GM18867 (cell line): ENCODE results near the gene KIAA1191.

Source experiments
- ATAC-seq: cut with Tn5 transposase; IDR thresholded peaks from one replicate; pipeline ENCODE4 v1.9.1; 2021; ENCODE audit warnings: mild to moderate bottlenecking, moderate library complexity; ENCODE audit not compliant: unreplicated experiment

The KIAA1191 gene

DNA sequence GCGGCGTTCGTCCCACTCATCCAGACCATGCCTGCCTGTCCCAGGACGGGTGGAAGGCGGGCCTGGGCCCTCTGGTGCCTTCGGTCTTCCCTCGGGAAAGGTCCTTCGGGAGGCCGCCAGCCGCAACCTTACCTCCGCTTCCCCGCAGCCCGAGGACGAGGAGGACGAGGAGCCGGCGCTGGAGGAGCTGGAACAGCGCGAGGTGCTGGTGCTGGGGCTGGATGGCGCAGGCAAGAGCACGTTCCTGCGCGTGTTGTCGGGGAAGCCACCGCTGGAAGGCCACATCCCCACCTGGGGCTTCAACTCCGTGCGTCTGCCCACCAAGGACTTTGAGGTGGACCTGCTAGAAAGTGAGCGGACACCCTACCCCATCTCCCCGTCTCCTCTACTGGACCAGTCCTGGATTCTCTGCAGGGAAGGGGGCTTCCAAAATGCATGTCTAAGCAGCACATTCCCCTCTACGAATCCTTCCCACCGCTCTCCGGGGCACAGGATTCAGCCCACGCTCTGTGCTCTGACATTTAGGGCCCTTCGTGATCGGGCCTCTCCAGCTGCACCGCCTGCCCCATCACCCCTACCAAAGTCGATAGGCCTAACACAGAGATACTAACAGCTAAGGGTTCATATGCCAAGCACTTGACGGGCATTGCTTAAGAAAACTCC, 4.8 kb upstream of the KIAA1191 start:
- ATAC-seq, result no peak

DNA sequence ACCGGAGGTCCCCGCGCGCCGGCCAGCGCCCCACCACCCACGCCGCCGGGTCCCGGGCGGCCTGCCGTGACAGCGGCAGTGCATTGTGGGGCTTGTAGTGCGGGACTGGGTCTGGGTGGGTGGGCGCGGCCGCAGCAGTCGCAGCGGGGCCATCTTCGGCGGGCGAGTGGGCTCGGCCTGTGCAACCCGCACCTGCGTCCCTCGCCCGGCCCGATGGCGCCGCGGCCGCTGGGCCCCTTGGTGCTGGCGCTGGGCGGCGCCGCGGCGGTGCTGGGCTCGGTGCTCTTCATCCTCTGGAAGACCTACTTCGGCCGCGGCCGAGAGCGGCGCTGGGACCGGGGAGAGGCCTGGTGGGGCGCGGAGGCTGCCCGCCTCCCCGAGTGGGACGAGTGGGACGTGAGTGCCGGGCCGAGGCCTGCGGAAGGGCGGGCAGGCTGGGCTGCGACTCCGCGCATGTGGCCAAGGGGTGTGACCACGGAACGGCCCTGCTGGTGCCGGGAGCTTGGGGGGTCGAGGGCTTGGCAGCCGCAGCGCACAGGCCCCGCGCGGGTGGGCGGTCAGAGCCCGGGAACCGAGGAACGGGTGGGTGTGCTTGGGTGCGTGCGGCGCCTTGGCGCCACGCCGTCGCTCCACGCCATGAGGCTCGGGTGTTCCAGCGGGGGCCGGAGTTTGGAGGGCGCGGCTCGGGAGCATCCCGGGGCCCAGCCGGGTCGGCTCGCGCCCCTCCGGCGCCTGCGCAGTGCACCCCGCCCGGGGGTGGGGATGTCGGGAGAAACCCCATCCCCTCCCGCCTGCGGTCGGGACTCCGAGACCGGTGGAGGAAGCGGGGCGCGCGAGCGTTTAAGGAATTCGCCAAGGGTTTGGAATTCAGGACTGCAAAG, 4.0 kb upstream of the KIAA1191 start, which contains the start of gene ARL10:
ARL10 (plus strand) TSS at position 137 of the 881 bp plus-strand sequence; CDS start at position 214, 77 bp downstream.
- peak; percentile 31 for ATAC-seq

DNA sequence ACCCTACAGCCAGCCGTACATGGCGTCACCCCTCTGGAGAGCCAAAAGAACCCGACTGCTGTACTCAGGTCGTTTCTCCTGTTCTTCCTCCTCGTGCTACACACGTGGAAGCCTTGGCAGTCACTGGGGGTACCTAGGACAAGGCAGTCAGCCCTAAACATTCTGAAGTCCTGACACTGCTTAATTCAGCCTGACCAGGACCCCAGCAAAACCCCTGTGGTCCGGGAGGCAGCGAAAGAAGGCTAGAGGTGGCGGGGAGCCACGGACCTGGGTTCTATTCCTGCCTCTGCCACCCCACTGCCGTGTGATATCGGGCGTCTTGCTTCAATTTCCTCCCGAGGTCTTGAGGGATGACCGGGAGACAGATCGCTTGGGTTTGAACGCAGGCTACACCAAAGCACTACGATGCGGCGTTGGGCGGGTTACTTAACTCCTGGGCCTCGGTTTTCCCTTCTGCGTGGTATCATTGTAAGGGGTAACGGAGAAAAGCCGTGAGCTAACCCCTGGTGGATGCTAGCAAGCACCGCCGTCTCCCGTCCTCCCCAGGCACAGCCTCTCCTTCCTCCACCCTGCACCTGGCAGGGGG, 3.3 kb upstream of the KIAA1191 start:
- no peak for ATAC-seq

DNA sequence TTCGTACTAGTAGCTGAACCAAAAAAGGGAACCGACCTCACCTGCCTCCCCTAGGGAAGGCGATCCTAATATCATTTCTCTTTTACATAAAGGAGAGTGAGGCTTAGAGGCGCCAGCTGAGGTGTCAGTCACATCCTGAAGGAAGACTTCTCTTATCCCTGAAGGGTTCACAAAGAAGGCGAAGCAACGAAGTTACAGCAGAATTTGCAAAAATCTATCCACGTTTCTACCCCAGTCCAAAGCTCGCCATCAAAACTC, 598 bp upstream of the KIAA1191 start:
- peak; percentile 0 for ATAC-seq

DNA sequence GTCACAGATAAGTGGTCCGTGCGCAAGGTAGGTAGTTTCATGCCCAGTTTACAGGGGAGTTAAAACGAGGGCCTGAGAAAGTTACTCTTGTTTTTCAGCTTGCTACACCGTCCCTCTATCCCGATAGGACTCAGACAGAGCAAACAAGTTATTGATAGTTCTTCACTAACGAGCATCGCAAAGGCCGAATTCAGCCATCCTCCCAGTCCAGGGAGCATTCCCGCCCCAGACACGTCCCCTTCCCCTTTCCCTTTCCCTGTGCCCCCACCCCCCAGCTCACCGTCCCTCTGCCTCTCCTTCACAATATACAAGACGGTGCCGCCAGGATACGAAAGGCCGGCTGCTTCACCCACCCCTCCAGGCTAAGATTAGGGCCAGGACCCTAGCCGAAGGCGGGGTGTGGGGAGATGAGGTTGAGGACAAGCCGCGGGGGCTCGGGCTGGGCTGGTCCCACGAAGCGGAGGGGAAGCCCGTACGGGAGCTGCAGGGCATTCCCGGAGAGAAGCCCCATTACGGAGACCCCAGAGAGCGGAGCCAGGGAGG, 599 bp downstream of the KIAA1191 start:
- ATAC-seq, result no peak

DNA sequence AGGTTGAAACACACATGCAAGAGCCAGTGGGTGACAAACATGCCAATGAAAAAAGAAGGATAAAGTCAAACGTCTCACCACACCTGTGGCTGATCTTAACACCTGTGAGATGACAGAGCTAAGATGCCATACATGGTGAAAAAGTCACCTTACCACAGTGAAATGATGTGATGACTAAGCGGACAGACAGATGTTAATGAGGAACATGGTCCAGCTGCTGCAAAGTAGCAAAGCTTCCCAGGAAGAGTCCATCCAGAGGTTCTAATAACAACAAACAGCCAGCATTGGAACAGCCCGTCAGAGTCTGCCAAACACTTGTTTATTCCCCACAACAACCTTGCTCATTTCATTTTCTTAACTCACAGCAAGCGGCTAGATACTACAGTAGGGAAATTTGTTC, 1.9 kb downstream of the KIAA1191 start:
- ATAC-seq, result no peak

DNA sequence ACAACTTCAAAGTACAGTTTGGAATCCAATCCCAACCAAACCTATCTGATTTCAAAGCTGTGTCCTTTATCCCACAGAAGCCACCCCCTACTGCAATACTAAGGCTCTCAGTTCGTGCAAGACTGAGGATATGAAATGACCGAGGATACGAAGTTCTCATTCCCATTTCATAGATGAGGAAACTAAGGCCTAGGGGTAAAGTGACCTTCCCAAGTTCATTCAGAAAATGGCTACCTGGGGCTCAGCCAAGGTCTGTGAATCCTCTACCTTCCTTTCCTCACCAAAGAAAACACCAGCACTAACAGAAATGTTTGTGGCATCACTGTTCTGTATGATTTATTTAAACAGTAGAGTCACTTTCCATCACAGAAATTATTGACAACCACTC, 5.4 kb downstream of the KIAA1191 start:
- ATAC-seq, result no peak

DNA sequence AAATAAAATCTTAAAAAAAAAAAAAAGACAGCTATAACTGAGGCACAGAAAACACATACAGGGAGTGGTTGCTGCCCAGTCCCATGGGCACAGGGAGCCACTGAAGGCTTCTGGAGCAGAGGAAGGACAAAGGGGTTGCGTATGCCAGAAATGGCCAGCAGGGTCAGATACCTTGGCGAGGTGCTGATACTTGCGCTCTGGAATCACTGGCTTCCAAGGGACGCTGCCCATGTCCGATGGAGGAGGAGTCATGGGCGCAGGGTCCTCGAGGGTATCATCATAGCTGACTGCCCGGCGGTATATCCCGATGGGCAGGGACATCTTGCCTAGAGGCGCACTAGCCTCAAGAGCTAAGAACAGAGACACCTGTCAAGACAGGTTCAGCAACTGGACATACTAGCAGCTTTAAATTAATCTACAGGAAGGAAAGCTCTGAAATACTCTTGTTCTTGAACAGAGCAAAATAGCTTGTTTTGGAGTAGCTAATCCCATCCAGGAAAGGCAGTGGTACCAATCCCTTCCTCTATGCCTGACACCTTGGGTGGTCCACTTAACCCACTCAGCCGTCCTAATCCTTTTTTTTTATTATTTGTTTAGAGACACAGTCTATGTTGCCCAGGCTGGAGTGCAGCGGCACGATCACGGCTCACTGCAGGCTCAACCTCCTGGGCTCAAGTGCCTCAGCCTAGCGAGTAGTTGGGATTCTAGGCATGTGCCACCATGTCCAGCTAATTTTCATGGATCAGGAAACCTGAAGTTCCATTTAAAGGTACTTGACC, 6.0 kb downstream of the KIAA1191 start:
- ATAC-seq, result no peak

DNA sequence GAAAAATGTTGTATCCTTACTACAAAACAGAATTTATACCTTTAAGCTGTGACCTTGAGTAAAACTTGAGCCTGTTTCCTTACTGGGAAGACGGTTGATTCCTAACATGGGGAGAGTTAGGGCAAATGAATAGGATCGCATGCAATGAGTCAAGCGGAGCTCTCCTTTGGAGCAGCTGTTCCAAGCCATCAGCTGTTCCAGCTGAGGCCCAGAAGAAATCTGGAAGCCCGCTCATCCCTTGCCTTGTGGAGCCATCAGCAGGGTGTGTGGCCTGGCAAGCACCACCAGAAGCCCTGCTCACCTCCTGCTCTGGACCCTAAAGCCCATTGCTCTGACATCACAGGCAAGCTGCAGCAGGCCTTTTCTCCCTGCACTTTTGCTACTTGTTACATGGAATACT, 8.0 kb downstream of the KIAA1191 start:
- no peak for ATAC-seq

DNA sequence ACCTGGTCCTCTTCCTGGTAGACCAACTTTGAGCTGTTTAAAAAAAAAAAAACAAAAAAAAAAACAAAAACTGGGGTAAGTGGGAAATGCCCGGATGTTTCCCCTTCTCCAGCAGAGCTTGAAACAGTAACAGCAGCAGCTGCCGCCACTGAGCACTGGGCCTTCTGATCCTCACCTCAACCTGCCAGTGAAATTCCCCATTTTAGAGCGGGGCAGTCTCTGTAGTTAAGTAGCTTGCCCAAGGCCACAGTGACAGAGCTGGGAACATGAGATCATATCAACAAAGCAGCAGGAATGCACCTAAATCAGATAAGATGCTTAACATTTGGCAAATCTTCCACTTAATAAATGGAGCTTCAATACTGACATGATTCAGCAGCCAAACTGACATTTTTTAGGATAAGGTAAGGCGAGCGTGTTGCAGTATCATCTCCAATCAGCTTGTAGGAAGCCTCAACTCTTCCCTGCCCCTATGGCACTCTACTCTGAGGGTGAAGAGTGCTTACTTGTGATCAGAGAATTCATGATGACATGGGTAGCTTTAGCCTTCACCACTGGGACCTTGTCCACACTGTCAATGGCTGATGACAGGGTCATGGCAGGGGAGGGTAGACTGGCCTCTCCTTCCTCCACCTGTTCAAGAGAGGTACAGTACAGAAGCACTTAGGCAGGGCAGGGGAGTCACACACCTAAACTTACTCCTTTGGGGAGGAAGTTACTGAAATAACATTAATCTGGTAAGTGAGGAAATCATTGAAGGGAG, 9.3 kb downstream of the KIAA1191 start:
- no peak for ATAC-seq

DNA sequence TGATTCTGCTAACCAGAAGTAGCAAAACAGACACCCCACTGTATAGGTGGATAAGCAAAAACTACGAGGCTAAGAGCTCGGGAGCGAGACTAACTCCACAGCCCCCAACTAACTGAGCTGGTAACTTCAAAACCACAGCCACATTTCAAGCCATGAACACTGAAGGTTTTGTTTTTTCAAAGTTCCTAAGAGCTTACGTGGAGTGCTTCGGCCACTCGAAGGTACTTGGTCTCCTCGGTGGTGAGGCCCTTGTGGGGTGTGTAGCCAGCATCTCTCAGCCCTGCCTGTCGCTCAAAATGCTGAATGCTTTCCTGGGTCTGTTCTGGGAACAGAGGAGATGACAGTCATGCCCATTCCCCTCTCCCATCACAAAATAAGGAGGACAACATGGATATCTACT, 11.1 kb downstream of the KIAA1191 start:
- no peak for ATAC-seq

DNA sequence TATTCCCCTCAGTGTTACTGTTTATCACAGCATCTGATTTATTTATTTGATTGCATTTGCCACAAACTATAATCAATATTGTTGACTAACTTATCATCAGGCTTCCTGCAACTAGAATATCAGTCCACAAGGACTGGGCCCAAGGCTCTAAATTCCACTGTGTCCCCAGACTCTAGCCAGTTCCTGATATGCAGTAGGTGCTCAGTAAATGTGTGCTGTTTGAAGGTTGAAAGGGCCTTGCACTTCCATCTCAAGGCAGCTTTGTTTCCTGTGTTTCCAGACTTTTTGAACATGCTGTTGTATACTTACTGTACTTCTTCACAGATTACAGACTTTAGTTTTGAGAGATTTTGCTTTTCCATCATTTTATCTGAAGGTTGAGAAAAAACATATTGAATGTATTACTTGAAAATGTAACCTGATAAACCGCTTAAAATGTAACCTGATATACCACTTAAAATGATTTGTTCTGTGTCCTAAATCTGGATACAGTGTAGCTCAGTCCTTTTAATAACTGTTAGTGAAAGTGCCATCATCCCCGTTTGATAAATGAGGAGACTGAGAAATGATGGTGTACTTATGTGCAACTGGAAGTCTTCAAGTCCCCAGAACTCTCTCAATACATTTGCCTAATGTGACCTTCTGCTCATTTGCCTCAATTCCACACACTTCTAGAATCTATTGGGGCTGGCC, 18.7 kb downstream of the KIAA1191 start:
- no peak for ATAC-seq

DNA sequence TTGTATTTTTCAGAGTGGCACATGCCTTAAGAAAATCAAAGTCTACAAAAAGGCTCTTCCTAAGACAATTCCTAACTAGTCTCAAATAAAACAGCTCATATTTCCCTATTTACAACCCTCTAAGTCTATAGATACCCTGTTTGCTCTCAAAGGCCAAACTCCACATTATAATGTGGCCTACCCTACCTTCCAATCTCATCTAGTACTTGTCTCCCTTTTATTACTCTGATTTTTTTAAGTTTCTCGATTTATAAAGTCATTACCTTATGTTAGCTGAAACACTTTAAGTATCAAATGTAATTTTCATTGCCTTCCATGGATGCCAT, 19.4 kb downstream of the KIAA1191 start:
- ATAC-seq, result no peak

DNA sequence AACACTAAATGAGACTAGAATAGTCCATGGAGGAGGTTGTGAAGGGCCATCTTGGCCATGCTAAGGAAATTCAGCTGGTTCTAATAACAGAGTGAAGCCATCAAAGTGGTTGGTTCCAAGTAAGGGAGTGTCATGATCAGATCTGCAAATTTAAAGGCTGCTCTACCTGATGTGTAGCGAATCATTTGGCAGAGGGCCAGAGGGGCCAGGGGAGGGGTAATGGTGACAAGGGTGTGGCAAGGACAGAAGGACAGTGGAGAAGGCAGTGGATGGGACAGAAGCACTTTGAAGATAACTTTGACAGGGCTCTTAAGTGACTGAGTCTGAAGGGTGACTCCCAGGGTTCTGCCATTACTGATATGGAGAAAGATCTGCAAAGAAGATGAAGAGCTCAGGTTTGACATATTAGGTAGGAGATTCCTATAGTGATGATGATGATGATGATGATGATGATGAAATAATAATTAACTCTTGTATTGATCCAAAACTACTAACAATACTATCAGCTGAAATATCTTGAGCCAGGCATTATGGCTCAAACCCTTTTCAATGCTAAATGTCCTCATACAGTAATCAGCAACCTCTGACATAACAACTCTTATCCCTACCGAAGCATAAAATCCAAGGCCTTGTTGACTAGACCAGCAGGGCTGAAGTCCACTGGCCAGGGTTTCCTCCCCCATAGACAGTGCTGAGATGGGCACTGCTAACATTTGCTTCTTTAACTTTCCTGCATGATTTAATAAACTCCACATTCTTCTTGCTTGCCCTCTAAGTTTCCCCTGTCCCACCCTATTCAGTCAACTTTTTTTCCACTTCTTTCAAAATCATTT, 20.0 kb downstream of the KIAA1191 start:
- ATAC-seq, result no peak

DNA sequence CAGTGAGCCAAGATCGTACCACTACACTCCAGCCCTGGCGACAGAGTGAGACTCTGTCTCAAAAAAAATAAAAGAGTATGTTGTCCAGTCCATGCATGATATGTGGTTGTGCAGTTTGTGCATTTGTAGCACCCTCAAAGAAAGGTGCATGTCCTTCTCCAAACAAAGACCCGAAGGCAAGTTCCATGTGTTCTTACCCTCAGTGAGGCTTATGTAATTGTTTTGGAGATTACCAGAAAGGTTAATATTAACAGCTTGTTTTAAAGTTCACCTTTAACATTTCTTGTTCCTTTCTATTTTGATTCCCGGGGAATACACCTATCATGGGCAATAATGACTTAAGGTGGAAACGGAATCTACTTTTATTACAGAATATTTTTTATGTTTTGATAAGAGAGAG, 22.3 kb downstream of the KIAA1191 start:
- ATAC-seq, result no peak

DNA sequence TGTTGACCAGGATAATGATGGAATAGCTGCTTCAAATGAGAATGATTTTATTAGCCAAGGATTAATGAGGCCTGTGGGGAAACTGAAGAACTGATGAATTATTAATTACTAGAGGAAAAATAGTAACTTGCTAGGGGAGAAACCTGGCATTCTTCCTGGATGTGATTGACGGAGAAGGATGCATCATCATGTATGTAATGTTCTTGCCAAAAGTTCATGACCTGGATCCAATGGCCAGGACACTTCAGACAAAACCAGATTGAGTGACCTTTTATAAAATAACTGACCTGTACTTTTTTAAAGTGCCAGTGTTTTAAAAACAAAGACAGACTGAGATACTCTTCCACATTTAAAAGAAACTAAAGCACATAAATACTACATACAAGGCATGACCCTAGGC, 23.7 kb downstream of the KIAA1191 start:
- ATAC-seq, result no peak

DNA sequence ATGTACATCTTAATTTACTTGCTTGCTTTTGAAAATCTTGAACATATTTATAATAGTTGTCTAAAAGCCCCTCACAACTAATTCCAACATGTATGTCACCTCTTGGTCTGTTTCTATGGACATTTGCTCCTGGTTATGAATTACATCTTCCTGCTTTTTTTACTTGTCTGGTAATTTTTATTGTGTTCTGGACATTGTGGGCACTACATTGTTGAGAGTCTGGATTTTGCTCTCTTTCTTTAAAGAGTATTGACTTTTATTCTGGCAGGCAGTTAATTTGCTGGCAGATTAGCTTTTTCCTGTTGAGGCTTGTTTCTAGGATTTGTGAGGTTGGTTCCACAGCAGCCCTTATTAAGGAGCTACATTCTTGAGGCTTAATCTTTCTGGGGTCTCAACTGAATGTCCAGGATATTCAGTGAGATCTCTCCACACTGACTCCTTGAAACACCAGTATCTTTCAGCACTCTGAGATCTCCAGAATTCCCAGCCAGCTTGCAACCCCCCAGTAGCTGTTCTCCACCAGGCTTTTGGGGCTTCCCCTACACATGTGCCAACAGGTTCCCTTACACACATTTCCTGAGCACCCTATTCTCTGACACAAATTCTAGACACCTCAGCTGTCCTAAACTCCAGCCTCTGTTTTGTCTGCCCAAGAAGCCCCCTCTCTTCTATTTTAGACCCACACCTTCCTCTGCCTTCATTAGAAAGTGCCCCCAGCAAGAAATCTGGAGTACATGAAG, 27.4 kb downstream of the KIAA1191 start:
- ATAC-seq, result no peak

DNA sequence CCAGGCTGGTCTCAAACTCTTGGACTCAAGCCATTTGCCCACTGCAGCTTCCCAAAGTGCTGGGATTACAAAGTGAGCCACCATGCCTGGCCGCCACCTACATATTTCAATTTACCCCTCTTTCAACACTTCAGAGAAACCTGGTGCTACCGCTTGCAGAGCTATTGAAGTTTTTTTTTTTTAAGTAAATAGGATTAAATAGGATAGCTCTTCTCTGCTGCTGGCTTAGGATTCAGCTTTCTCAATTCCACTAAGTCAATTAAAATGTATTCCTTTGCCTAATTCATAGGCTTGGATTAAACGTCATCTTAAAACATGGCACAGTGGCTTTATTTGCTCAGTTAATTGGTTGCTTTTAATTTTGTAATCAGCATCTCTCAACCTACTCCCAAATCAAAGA, 41.0 kb downstream of the KIAA1191 start:
- no peak for ATAC-seq
